BJ (cell line): ENCODE results near the gene WDR74. TPM values are rescaled to one million over a fixed set of nuclear protein-coding genes. Genes with fewer than 3 reads are reported as not detected.

Experiments used
- CTCF ChIA-PET: fragments of 350-600 bp; formaldehyde crosslinking; extraction: SDS; loops from one replicate; lab custom pipeline; 2021; ENCODE audit warnings: antibody characterized with exemption, inconsistent platforms; lab: Yijun Ruan, JAX
- POLR2A ChIA-PET: fragments of 300-600 bp; sonication (Branson Sonifier 250); formaldehyde crosslinking; extraction: SDS; loops from one replicate; lab custom pipeline; 2021; ENCODE audit warnings: antibody characterized with exemption; lab: Charles Lee
- DNase-seq: peaks from one replicate; pipeline ENCODE4 v3.0.0-alpha.2; 2011; ENCODE audit warnings: low read depth
- H3K27me3 ChIP-seq: 2 replicates; pipeline ENCODE4 v1.6.0; 2011; ENCODE audit warnings: low read length; ENCODE audit not compliant: control insufficient read depth, insufficient read depth
- H3K36me3 ChIP-seq: 2 replicates; pipeline ENCODE4 v1.5.1; 2011; ENCODE audit warnings: low read length; ENCODE audit not compliant: control insufficient read depth, insufficient read depth
- H3K4me3 ChIP-seq: 2 replicates; pipeline ENCODE4 v1.5.1; 2011; ENCODE audit warnings: low read depth, mild to moderate bottlenecking, control low read depth, low read length
- CTCF ChIP-seq: IDR thresholded peaks from 2 replicates; pipeline ENCODE4 v1.5.1; 2011; ENCODE audit warnings: low read depth, mild to moderate bottlenecking, control low read depth, inconsistent platforms, low read length, moderate library complexity; ENCODE audit not compliant: insufficient read depth
- polyA plus RNA-seq: library from polyadenylated mRNA; depleted of rRNA; stranded (reverse); fragments of >200 nt; gene quantifications from 2 replicates; pipeline ENCODE4 v1.2.3, GENCODE V29; 2011

Gene WDR74
- polyA plus RNA-seq, 1 experiment: 37.9 TPM

GRCh38 chr11:62854825-62855570 is 15.6 kb upstream of the WDR74 start:
- Histone ChIP-seq H3K4me3 (peak overlapping the region; percentile 67), H3K36me3 (peaks cover 11% of the 10 kb centered on the region), H3K27me3 (no peaks in the 10 kb centered on the region)
- TF ChIP-seq CTCF: no peak
- POLR2A ChIA-PET: interaction anchor here (0.6 to 3.1 kb wide), 6 partner anchors 12 to 1902 kb away, joined by 3 to 22 read pairs (median 6); partner anchors contain the start of genes HNRNPUL2 and LRRN4CL
- CTCF ChIA-PET: interaction anchor here (0.6 to 5.5 kb wide), 6 partner anchors 9 to 1543 kb away, joined by 3 to 37 read pairs (median 7); partner anchors contain the start of genes SLC3A2 and TMEM179B
- no peak for DNase-seq

- CTCF ChIA-PET: interaction anchor here (0.6 to 5.5 kb wide), 4 partner anchors 9 to 1542 kb away, joined by 3 to 37 read pairs (median 6); partner anchors contain the start of gene TMEM179B
- Histone ChIP-seq H3K27me3 (no peaks in the 10 kb centered on the region), H3K36me3 (peaks cover 11% of the 10 kb centered on the region), H3K4me3 (peak overlapping the region; percentile 67)
- POLR2A ChIA-PET: interaction anchor here (1.6 to 3.1 kb wide), 2 partner anchors 11 to 13 kb away, joined by 8 to 22 read pairs; no protein-coding TSS in a partner anchor
- no peak for DNase-seq
- no peak for TF ChIP-seq CTCF
Observed at GRCh38 chr11:62854013-62854824, 14.8 kb upstream of the WDR74 start.

GRCh38 chr11:62853279-62853965 is 14.0 kb upstream of the WDR74 start:
- ChIA-PET CTCF (interaction anchor here (0.6 to 5.5 kb wide), 3 partner anchors 10 to 67 kb away, joined by 3 to 37 read pairs (median 9); partner anchors contain the start of gene TMEM179B), POLR2A (interaction anchor here (1.6 to 3.1 kb wide), 2 partner anchors 11 to 12 kb away, joined by 8 to 22 read pairs; no protein-coding TSS in a partner anchor)
- no peak for TF ChIP-seq CTCF
- Histone ChIP-seq H3K27me3 (no peaks in the 10 kb centered on the region), H3K36me3 (peaks cover 11% of the 10 kb centered on the region), H3K4me3 (peak overlapping the region; percentile 67; the same call in 1 of the 2 replicates)
- DNase-seq: no peak

GRCh38 chr11:62852523-62853188 is 13.3 kb upstream of the WDR74 start:
- ChIA-PET CTCF (interaction anchor here (1.3 kb wide), 2 partner anchors 10 to 66 kb away, joined by 3 to 4 read pairs; no protein-coding TSS in a partner anchor), POLR2A (no interaction called here)
- no peak for DNase-seq
- Histone ChIP-seq H3K27me3 (no peaks in the 10 kb centered on the region), H3K36me3 (peaks cover 11% of the 10 kb centered on the region), H3K4me3 (no peak overlapping the region)
- TF ChIP-seq CTCF: no peak
